SK-MEL-5 (cell line): ENCODE data around the gene GPR52. TPM values are rescaled to one million over a fixed set of nuclear protein-coding genes. Genes with fewer than 3 reads are reported as not detected.
"Not testable (repeated sequence)": the region's sequence is repeated elsewhere in the genome, so short reads cannot be mapped to it uniquely, and the experiment has no call there.

Experiments used
- DNase-seq: peaks from one replicate; pipeline ENCODE4 v3.0.0-alpha.2; 2016; ENCODE audit warnings: low read depth, low spot score
- in situ Hi-C: cut with HindIII; loops from 2 replicates; pipeline ENCODE4 v1.10.0; 2016; ENCODE audit warnings: low sequenced_read_pairs, high pct_unique_total_duplicates, low pct_unique_long_range_greater_than_20kb
- polyA plus RNA-seq, 2 experiments: library from polyadenylated mRNA; depleted of rRNA; stranded (reverse); fragments of >200 nt; gene quantifications; 2 replicates each; pipeline ENCODE4 v1.2.3, GENCODE V29; 2015
- total RNA-seq: library from RNA; depleted of rRNA; stranded (reverse); fragments of >200 nt; shearing (Covaris generic); gene quantifications from 2 replicates; pipeline ENCODE4 v1.2.3, GENCODE V29; 2014; rRNA removed

GPR52 gene
- 0.19 TPM in 1 of 2 replicates, not detected in the other for total RNA-seq
- 0.25 TPM in 1 of 2 replicates, not detected in the other for polyA plus RNA-seq (2015; cell fraction: cytosol; rRNA removed)
- 0.93 TPM in 1 of 2 replicates, not detected in the other for polyA plus RNA-seq (2015; cell fraction: nucleus; rRNA removed)

GRCh38 chr1:174447866-174448530 lies at the start of gene GPR52:
Gene GPR52, plus strand, starts transcription at chr1:174447964. Its CDS starts 148 bp downstream, at chr1:174448112.
- in situ Hi-C loops: no loop called here

GRCh38 chr1:174398246-174398645 lies 49.5 kb upstream of the GPR52 start:
- DNase-seq: peak; percentile 94

More at GRCh38 chr1:174447866-174448530, at the start of gene GPR52:
- peak; percentile 5 for DNase-seq

GRCh38 chr1:174399211-174399610 lies 48.6 kb upstream of the GPR52 start:
- DNase-seq: no peak
- in situ Hi-C loops: no loop called here

More at GRCh38 chr1:174398246-174398645, 49.5 kb upstream of the GPR52 start:
- in situ Hi-C loops: no loop called here

GRCh38 chr1:174401075-174401474 lies 46.7 kb upstream of the GPR52 start:
- in situ Hi-C loops: no loop called here
- no peak for DNase-seq

- DNase-seq: no peak
- in situ Hi-C loops: no loop called here
Observed at GRCh38 chr1:174405219-174405618, 42.5 kb upstream of the GPR52 start.

- no peak for DNase-seq
- in situ Hi-C loops: no loop called here
Observed at GRCh38 chr1:174406421-174406820, 41.3 kb upstream of the GPR52 start.

GRCh38 chr1:174407665-174408064 lies 40.1 kb upstream of the GPR52 start:
- no peak for DNase-seq
- in situ Hi-C loops: no loop called here

GRCh38 chr1:174408146-174408545 lies 39.6 kb upstream of the GPR52 start:
- in situ Hi-C loops: no loop called here
- no peak for DNase-seq

GRCh38 chr1:174409801-174410200 lies 38.0 kb upstream of the GPR52 start:
- DNase-seq, in situ Hi-C loops: not testable (repeated sequence)

- in situ Hi-C loops: no loop called here
- DNase-seq: peak; percentile 96
Observed at GRCh38 chr1:174413632-174414031, 34.1 kb upstream of the GPR52 start.

- in situ Hi-C loops: no loop called here
Observed at GRCh38 chr1:174414203-174414602, 33.6 kb upstream of the GPR52 start.

GRCh38 chr1:174415506-174415905 lies 32.3 kb upstream of the GPR52 start:
- in situ Hi-C loops: no loop called here
- DNase-seq: no peak

More at GRCh38 chr1:174414203-174414602, 33.6 kb upstream of the GPR52 start:
- DNase-seq: peak; percentile 35

GRCh38 chr1:174417921-174418320 lies 29.8 kb upstream of the GPR52 start:
- in situ Hi-C loops: no loop called here
- no peak for DNase-seq

GRCh38 chr1:174425121-174425520 lies 22.6 kb upstream of the GPR52 start:
- in situ Hi-C loops: no loop called here
- DNase-seq: no peak

- no peak for DNase-seq
- in situ Hi-C loops: no loop called here
Observed at GRCh38 chr1:174426153-174426552, 21.6 kb upstream of the GPR52 start.

- in situ Hi-C loops: no loop called here
- DNase-seq: no peak
Observed at GRCh38 chr1:174428033-174428432, 19.7 kb upstream of the GPR52 start.

- in situ Hi-C loops: no loop called here
- no peak for DNase-seq
Observed at GRCh38 chr1:174428739-174429138, 19.0 kb upstream of the GPR52 start.

GRCh38 chr1:174433451-174433850 lies 14.3 kb upstream of the GPR52 start:
- DNase-seq: no peak
- in situ Hi-C loops: no loop called here

- in situ Hi-C loops: no loop called here
- DNase-seq: no peak
Observed at GRCh38 chr1:174445351-174445750, 2.4 kb upstream of the GPR52 start.
